Fibroblast of lung (primary cell): ENCODE data around the gene VWC2L. TPM values are rescaled to one million over a fixed set of nuclear protein-coding genes. Genes with fewer than 3 reads are reported as not detected.

Experiments
- DNase-seq, 2 donors: peaks; one replicate each; pipeline versions ENCODE4 v3.0.0 to v3.0.0-alpha.2; 2010; ENCODE audit warnings: low read depth in 2 of 2
- H2AFZ ChIP-seq: 2 replicates; pipeline ENCODE4 v1.5.1; 2012; ENCODE audit warnings: low read length, control low read depth, inconsistent platforms
- H3K27ac ChIP-seq: 2 replicates; pipeline ENCODE4 v1.5.1; 2011; ENCODE audit warnings: low read length, control low read depth; ENCODE audit not compliant: insufficient read depth
- H3K27me3 ChIP-seq: 2 replicates; pipeline ENCODE4 v1.5.1; 2011; ENCODE audit warnings: mild to moderate bottlenecking, low read length; ENCODE audit not compliant: control insufficient read depth, insufficient read depth
- H3K36me3 ChIP-seq: 2 replicates; pipeline ENCODE4 v1.5.1; 2011; ENCODE audit warnings: low read length; ENCODE audit not compliant: control insufficient read depth, insufficient read depth
- H3K4me1 ChIP-seq: 2 replicates; pipeline ENCODE4 v1.5.1; 2011; ENCODE audit warnings: low read length; ENCODE audit not compliant: control insufficient read depth, insufficient read depth; ENCODE audit errors: extremely low read depth
- H3K4me2 ChIP-seq: 2 replicates; pipeline ENCODE4 v1.5.1; 2011; ENCODE audit warnings: low read length, control low read depth; ENCODE audit not compliant: insufficient read depth; ENCODE audit errors: extremely low read depth
- H3K4me3 ChIP-seq, 4 experiments: fragments of 200-600 bp in 1 of 4; sonication (generic) in 1 of 4; replicated peaks in 1 of 4; 2 replicates each; pipeline ENCODE4 v1.5.1; 2011 to 2016; ENCODE audit warnings: low read length in 4 of 4, low read depth in 3 of 4, mild to moderate bottlenecking in 3 of 4, control low read depth in 2 of 4, inconsistent platforms in 1 of 4, mixed read lengths in 1 of 4; ENCODE audit not compliant: insufficient read depth in 1 of 4; ENCODE audit errors: control extremely low read depth in 1 of 4
- H3K79me2 ChIP-seq: 2 replicates; pipeline ENCODE4 v1.5.1; 2012; ENCODE audit warnings: mild to moderate bottlenecking, low read length, inconsistent platforms; ENCODE audit not compliant: control insufficient read depth, insufficient read depth
- H3K9ac ChIP-seq: 2 replicates; pipeline ENCODE4 v1.5.1; 2011; ENCODE audit warnings: mild to moderate bottlenecking, low read length, control low read depth; ENCODE audit not compliant: insufficient read depth
- H3K9me3 ChIP-seq: 2 replicates; pipeline ENCODE4 v1.5.1; 2012; ENCODE audit warnings: low read depth, low read length; ENCODE audit not compliant: control insufficient read depth, insufficient read depth
- H4K20me1 ChIP-seq: 2 replicates; pipeline ENCODE4 v1.5.1; 2011; ENCODE audit warnings: low read length; ENCODE audit not compliant: control insufficient read depth, insufficient read depth; ENCODE audit errors: extremely low read depth
- EZH2 ChIP-seq: IDR thresholded peaks from 2 replicates; pipeline ENCODE4 v1.5.1; 2012; ENCODE audit warnings: low read length, control low read depth, mild to moderate bottlenecking; ENCODE audit errors: missing control alignments
- polyA plus RNA-seq, 2 donors: library from polyadenylated mRNA; depleted of rRNA in 1 of 2; stranded (reverse) in 1 of 2; unstranded in 1 of 2; fragments of >200 nt; gene quantifications; 2 replicates each; pipeline ENCODE4 v1.2.1, GENCODE V29; 2011 to 2012; ENCODE audit warnings: missing spikeins in 1 of 2
- total RNA-seq: library from RNA; depleted of rRNA; stranded (reverse); fragments of >200 nt; gene quantifications from 2 replicates; pipeline ENCODE4 v1.2.1, GENCODE V29; 2014
- TF ChIP-seq, protein P1 (sequence below), 2 donors: IDR thresholded peaks in 1 of 2; conservative IDR thresholded peaks in 1 of 2; 1 replicate in 1 of 2; 2 replicates in 1 of 2; pipeline ENCODE4 v1.5.1; 2011 to 2012; ENCODE audit warnings: low read length in 2 of 2, control low read depth in 1 of 2, inconsistent platforms in 1 of 2, low read depth in 1 of 2, mild to moderate bottlenecking in 1 of 2

The VWC2L gene
- total and polyA plus RNA-seq, 2 donors (not counting 1 experiment from before 2014, with no cell fraction given), result not detected

DNA sequence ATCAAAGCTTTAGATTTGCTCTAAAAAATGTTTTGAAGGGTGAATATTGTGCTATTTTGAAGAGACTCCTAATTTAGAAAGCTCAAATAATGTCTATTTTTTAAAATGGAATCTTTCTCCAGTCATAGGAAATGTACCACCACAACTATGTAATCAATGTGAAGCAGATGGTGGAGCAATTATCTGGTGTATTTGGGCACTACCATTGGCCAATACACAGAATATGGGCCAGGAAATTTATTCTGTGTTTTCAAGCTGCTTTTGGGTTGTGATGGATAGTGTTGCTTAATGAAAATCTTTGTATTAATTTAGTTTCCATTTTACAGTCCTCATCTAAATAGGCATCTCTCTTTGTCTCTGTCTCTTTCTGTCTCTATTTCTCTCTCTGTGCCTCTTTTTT lies 17.1 kb upstream of the VWC2L start:
- no peak for TF ChIP-seq EZH2
- TF ChIP-seq, protein P1, sequence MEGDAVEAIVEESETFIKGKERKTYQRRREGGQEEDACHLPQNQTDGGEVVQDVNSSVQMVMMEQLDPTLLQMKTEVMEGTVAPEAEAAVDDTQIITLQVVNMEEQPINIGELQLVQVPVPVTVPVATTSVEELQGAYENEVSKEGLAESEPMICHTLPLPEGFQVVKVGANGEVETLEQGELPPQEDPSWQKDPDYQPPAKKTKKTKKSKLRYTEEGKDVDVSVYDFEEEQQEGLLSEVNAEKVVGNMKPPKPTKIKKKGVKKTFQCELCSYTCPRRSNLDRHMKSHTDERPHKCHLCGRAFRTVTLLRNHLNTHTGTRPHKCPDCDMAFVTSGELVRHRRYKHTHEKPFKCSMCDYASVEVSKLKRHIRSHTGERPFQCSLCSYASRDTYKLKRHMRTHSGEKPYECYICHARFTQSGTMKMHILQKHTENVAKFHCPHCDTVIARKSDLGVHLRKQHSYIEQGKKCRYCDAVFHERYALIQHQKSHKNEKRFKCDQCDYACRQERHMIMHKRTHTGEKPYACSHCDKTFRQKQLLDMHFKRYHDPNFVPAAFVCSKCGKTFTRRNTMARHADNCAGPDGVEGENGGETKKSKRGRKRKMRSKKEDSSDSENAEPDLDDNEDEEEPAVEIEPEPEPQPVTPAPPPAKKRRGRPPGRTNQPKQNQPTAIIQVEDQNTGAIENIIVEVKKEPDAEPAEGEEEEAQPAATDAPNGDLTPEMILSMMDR (conservative IDR thresholded peaks at IDR 0.05 in 1 of 2, IDR thresholded peaks at IDR 0.05 in 1 of 2; ENCODE audit: low read depth in 1 of 2, low read length in 2 of 2), result no peak
- no peak for DNase-seq
- H3K9me3 ChIP-seq, result no peaks in the 10 kb centered on the region
- H3K27ac ChIP-seq, result no peak overlapping the region
- H3K4me1 ChIP-seq, result no peaks in the 10 kb centered on the region
- H3K79me2 ChIP-seq, result no peaks in the 10 kb centered on the region
- H3K27me3 ChIP-seq, result no peaks in the 10 kb centered on the region
- no peak overlapping the region for H3K4me2 ChIP-seq
- H3K36me3 ChIP-seq, result no peaks in the 10 kb centered on the region
- no peaks in the 10 kb centered on the region for H4K20me1 ChIP-seq
- H3K4me3 ChIP-seq, result no peak overlapping the region
- H2AFZ ChIP-seq, result no peak overlapping the region
- H3K9ac ChIP-seq, result no peak overlapping the region

DNA sequence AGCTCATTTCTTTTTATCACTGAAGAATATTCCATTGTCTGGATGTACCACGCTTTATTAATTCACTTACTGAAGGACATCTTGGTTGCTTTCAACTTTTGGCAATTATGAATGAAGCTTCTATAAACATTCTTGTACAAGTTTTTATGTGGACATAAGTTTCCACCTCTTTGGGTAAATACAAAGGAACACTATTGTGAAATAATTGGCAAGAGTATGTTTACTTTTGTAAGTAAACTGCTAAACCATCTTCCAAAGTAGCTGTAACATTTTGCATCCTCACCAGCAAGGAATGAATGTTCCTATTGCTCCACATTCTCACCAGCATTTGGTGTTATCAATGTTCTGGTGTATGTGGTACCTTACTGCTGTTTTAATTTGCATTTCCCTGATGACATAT lies 15.8 kb upstream of the VWC2L start:
- no peak for DNase-seq
- no peak overlapping the region for H3K27ac ChIP-seq
- no peaks in the 10 kb centered on the region for H3K9me3 ChIP-seq
- no peaks in the 10 kb centered on the region for H3K36me3 ChIP-seq
- no peak overlapping the region for H2AFZ ChIP-seq
- H3K27me3 ChIP-seq, result no peaks in the 10 kb centered on the region
- H3K4me3 ChIP-seq, result no peak overlapping the region
- no peak overlapping the region for H3K9ac ChIP-seq
- H3K4me2 ChIP-seq, result no peak overlapping the region
- no peaks in the 10 kb centered on the region for H3K4me1 ChIP-seq
- H3K79me2 ChIP-seq, result no peaks in the 10 kb centered on the region
- no peaks in the 10 kb centered on the region for H4K20me1 ChIP-seq
- TF ChIP-seq, protein P1 (conservative IDR thresholded peaks at IDR 0.05 in 1 of 2, IDR thresholded peaks at IDR 0.05 in 1 of 2; ENCODE audit: low read depth in 1 of 2, low read length in 2 of 2), result no peak
- TF ChIP-seq EZH2, result no peak

DNA sequence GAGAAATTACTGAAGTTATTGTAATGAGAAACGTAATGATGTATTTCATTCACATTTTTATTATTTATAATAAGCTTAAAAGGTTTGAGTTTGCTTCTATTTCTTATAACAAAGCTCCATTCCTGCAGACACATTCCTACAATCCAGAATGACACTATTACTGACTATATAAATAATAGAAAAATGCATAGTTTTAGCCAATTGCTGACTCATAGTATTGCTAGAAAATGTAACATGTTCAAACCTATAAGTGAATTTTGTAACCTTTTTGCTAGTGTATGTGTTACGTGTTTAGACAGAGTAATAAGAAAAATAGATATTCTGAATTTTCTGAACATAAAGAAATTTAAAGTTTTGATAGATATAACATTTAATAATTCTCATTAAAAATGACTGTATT lies 9.3 kb upstream of the VWC2L start:
- Histone ChIP-seq H3K9ac (no peak overlapping the region), H4K20me1 (no peaks in the 10 kb centered on the region), H3K4me1 (no peaks in the 10 kb centered on the region), H3K27me3 (no peaks in the 10 kb centered on the region), H3K36me3 (no peaks in the 10 kb centered on the region), H3K27ac (no peak overlapping the region), H2AFZ (no peak overlapping the region), H3K9me3 (no peaks in the 10 kb centered on the region), H3K4me3 (no peak overlapping the region), H3K4me2 (no peak overlapping the region), H3K79me2 (no peaks in the 10 kb centered on the region)
- no peak for TF ChIP-seq EZH2
- TF ChIP-seq, protein P1 (conservative IDR thresholded peaks at IDR 0.05 in 1 of 2, IDR thresholded peaks at IDR 0.05 in 1 of 2; ENCODE audit: low read depth in 1 of 2, low read length in 2 of 2), result no peak
- no peak for DNase-seq
